ENCODE data around the gene FBXO34.

DNA sequence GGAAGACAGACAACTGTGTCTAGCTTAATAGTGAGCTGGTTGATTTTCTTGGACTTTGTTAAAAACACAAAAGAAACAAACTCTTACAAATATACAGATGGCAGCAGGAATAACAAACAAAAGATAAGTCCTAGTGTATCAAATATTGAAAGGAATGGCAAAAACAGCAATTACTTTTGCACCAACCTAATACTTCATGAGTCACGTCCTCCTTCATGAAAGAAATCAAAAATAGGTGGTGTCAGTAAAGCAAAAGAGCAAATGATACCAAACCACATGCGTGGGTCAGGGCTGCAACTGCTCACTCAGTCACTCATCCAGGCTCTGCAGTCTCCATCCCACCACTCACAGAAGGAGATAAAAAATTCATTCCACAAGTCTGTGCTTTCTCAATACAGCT lies 128.6 kb downstream of the FBXO34 start:
- TF ChIP-seq EP300 (IDR thresholded peaks at IDR 0.05; ENCODE audit: borderline replicate concordance in 1 of 2, control insufficient read depth in 1 of 2, low read depth in 2 of 2, low read length in 2 of 2) (no peak), GABPA (IDR thresholded peaks at IDR 0.05; ENCODE audit: low read depth) (no peak), HDAC2 (IDR thresholded peaks at IDR 0.05) (no peak)
- TF ChIP-seq, protein P1, sequence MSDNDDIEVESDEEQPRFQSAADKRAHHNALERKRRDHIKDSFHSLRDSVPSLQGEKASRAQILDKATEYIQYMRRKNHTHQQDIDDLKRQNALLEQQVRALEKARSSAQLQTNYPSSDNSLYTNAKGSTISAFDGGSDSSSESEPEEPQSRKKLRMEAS (IDR thresholded peaks at IDR 0.05; ENCODE audit: low read depth, low read length), result no peak
- TF ChIP-seq, protein P2, sequence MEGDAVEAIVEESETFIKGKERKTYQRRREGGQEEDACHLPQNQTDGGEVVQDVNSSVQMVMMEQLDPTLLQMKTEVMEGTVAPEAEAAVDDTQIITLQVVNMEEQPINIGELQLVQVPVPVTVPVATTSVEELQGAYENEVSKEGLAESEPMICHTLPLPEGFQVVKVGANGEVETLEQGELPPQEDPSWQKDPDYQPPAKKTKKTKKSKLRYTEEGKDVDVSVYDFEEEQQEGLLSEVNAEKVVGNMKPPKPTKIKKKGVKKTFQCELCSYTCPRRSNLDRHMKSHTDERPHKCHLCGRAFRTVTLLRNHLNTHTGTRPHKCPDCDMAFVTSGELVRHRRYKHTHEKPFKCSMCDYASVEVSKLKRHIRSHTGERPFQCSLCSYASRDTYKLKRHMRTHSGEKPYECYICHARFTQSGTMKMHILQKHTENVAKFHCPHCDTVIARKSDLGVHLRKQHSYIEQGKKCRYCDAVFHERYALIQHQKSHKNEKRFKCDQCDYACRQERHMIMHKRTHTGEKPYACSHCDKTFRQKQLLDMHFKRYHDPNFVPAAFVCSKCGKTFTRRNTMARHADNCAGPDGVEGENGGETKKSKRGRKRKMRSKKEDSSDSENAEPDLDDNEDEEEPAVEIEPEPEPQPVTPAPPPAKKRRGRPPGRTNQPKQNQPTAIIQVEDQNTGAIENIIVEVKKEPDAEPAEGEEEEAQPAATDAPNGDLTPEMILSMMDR (IDR thresholded peaks at IDR 0.05 in 2 of 3, conservative IDR thresholded peaks at IDR 0.05 in 1 of 3; ENCODE audit: control insufficient read depth in 2 of 3, extremely low read depth in 1 of 3, insufficient read depth in 1 of 3, low read depth in 3 of 3, low read length in 3 of 3), result no peak

Measured in GM12878 (cell line).